Adrenal gland (tissue), 12 donors: ENCODE results near the gene ANKS1A. TPM values are rescaled to one million over a fixed set of nuclear protein-coding genes. Genes with fewer than 3 reads are reported as not detected.

Experiments used
- DNase-seq, 7 donors: peaks; one replicate each; pipeline ENCODE4 v3.0.0-alpha.2; 2019 to 2020
- H3K27ac ChIP-seq, 5 donors: fragments of 200-600 bp; sonication (generic) in 4 of 5; 1 replicate in 3 of 5; 2 replicates in 2 of 5; pipeline versions ENCODE4 v1.5.1 to v1.8.0; 2016 to 2020; ENCODE audit warnings: mild to moderate bottlenecking in 1 of 5
- H3K27me3 ChIP-seq: fragments of 200-600 bp; 2 replicates; pipeline ENCODE4 v1.8.0; 2021
- H3K36me3 ChIP-seq, 2 donors: fragments of 200-600 bp; replicated peaks in 1 of 2; 1 replicate in 1 of 2; 2 replicates in 1 of 2; pipeline versions ENCODE4 v1.5.1 to v1.8.0; 2018 to 2022
- H3K4me1 ChIP-seq, 2 donors: fragments of 200-600 bp; replicated peaks in 1 of 2; 1 replicate in 1 of 2; 2 replicates in 1 of 2; pipeline versions ENCODE4 v1.5.1 to v1.8.0; 2018 to 2021
- H3K4me3 ChIP-seq, 4 donors: fragments of 200-600 bp; sonication (generic) in 3 of 4; one replicate each; pipeline ENCODE4 v1.5.1; 2016 to 2018
- H3K9me3 ChIP-seq, 3 donors: fragments of 200-600 bp; sonication (generic) in 1 of 3; replicated peaks in 1 of 3; 1 replicate in 2 of 3; 2 replicates in 1 of 3; pipeline versions ENCODE4 v1.5.1 to v1.8.0; 2016 to 2021
- POLR2A ChIP-seq, 2 donors: fragments of 450-650 bp; IDR thresholded peaks; one replicate each; pipeline ENCODE4 v1.6.1; 2017; ENCODE audit warnings: antibody characterized with exemption in 2 of 2, mild to moderate bottlenecking in 2 of 2, moderate library complexity in 1 of 2
- WGBS, 4 donors: extraction: QIAGEN DNeasy Blood & Tissue Kit in 2 of 4; methylation state at CpG; one replicate each; pipeline versions ENCODE4 v1.1.5 to v1.1.7; 2013 to 2017; 5-methylcytosine and 5-hydroxymethylcytosine counted together
- intact Hi-C, 2 donors: fragments of 100-400 bp; cut with DNase I; formaldehyde crosslinking; loops; one replicate each; pipeline versions ENCODE4 v1.14.1 to v1.15.0; 2022 to 2023
- polyA plus RNA-seq, 3 donors: library from polyadenylated mRNA; stranded (reverse); fragments of 200-250 nt in 2 of 3; fragments of 350-450 nt in 1 of 3; fragmentation: Illumina TruSeq in 1 of 3; extraction: RNeasy Lipid Tissue Mini Kit (QIAGEN cat#74804) in 1 of 3; gene quantifications; one replicate each; pipeline ENCODE4 v1.2.3, GENCODE V29; 2013 to 2014
- total RNA-seq, 9 donors: library from RNA; depleted of rRNA in 4 of 9; stranded (reverse); fragments of >200 nt in 4 of 9; fragments of 120-200 nt in 1 of 9; fragmentation: NEBNext Ultra II Directional in 1 of 9; extraction: Animal tissue kit (Norgen Biotek cat#: 25700) in 1 of 9; gene quantifications; one replicate each; pipeline versions ENCODE4 v1.1.0 to v1.2.4, GENCODE V29; 2013 to 2023
- TF ChIP-seq, protein P1 (sequence below), 6 experiments: fragments of 450-650 bp in 4 of 6; fragments of 200-600 bp in 2 of 6; sonication (generic) in 1 of 6; IDR thresholded peaks; 1 replicate in 5 of 6; 2 replicates in 1 of 6; pipeline versions ENCODE4 v1.5.1 to v1.8.0; 2016 to 2021; ENCODE audit warnings: antibody characterized with exemption in 6 of 6, mild to moderate bottlenecking in 2 of 6, moderate library complexity in 1 of 6
- donor health status: healthy with polysubstance abuse.
- donor health status: Bipolar disorder and iron deficiency.
- donor health status: DM: yes; HTN: yes; CAD: no.
- donor health status: DM: no; HTN: no; CAD: no.
- donor health status: DM: no; HTN: no; CAD: no.
- donor health status: DM: yes; HTN: yes; CAD: no.

Gene ANKS1A
- total and polyA plus RNA-seq, 12 donors = 11.7 to 68.0 (median 42.4) TPM

DNA sequence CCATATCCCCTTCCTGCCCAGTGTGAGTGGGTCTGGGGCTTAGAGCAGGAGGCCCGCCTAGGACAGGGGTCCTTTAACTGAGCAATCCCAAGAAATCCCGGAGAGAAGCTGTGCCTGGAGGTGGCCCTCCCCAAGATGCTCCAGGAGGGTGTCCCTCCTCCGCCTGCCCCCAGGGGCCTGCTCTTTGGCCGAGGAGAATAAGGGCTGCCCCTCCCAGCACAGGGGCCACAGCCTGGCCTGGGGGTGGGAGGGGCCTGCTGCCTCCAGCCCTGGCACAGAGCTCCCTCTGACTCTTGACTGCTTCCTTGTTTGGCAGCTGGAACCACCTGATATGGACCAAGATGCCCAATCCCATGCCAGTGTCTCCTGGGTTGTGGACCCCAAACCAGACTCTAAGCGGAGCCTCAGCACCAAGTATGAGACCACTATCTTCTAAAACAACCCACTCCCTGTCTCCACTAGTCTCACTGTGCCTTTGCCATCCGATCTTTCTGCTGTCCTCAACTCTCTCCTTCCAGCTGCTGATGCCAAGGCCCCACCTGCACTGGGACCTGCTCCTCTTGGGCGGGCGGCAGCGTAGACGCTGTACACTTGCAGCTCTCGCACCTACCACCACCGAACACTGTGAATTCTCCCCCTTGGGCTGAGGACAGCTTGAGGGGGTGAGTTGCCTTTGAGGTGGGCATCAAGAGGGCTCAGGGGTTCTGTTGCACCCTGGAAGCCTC, 197.7 kb downstream of the ANKS1A start:
- Histone ChIP-seq H3K9me3 (no peaks in the 10 kb centered on the region), H3K36me3 (peaks cover 0 to 94% of the 10 kb centered on the region in 2 donors), H3K27ac (peak overlapping the region in 3 of 5 donors; percentile 2 to 86 (median 41)), H3K4me1 (peaks cover 15 to 33% of the 10 kb centered on the region in 2 donors), H3K4me3 (no peak overlapping the region), H3K27me3 (no peaks in the 10 kb centered on the region)
- no peak for TF ChIP-seq POLR2A (IDR thresholded peaks at IDR 0.05)
- TF ChIP-seq, protein P1, sequence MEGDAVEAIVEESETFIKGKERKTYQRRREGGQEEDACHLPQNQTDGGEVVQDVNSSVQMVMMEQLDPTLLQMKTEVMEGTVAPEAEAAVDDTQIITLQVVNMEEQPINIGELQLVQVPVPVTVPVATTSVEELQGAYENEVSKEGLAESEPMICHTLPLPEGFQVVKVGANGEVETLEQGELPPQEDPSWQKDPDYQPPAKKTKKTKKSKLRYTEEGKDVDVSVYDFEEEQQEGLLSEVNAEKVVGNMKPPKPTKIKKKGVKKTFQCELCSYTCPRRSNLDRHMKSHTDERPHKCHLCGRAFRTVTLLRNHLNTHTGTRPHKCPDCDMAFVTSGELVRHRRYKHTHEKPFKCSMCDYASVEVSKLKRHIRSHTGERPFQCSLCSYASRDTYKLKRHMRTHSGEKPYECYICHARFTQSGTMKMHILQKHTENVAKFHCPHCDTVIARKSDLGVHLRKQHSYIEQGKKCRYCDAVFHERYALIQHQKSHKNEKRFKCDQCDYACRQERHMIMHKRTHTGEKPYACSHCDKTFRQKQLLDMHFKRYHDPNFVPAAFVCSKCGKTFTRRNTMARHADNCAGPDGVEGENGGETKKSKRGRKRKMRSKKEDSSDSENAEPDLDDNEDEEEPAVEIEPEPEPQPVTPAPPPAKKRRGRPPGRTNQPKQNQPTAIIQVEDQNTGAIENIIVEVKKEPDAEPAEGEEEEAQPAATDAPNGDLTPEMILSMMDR (IDR thresholded peaks at IDR 0.05) = no peak
- WGBS, 4 donors = 93 to 97% (median 94%) methylated on average over 8 to 12 of the region's 12 CpGs
- peak in 1 of 7 donors; percentile 47 for DNase-seq
- intact Hi-C loops = no loop called here

DNA sequence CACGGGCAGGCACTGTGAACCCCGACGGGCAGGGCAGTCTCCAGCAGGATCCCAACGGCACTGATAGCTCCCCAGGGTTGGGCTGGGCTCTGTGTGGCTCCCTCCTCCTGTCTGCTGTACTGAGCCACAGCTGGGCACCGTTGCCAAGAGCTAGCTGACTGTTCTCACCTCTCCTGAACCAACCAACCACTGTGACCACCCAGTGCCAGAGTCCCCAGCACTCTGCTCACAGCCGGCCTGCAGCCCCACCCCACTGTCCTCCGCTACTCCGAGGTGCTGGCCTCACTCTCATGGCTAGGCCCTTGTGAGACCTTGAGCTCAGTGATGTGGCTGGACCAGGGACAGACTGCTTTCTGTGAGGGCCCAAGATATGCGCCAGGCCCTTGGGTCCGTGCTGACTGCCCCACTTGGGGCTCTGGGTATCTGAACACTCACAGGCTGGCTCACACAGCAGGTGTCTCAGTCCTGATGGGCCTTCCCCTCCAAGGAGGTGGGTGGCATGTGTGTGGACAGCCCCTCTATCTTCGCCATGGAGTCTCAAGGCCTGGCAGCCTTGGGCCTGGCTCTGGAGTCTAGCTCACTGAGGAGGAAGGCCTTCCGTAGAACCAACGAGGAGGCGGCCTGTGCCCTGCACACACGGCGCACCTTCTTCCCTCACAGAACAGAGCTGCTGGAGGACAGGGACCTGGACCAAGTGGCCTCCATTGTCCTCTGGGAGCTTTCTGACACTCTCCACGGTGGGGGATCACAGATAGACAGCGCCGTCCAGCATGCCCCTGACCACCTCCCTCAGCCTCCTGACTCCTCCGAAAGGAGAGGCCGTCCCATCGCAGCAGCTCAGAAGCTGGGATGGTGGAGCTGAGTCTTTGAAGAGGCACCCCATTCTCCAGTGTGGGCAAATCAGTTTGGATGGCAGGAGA, 198.6 kb downstream of the ANKS1A start:
- no peak overlapping the region for H3K4me3 ChIP-seq
- TF ChIP-seq, protein P1 (IDR thresholded peaks at IDR 0.05) = no peak
- no peak for TF ChIP-seq POLR2A (IDR thresholded peaks at IDR 0.05)
- no peaks in the 10 kb centered on the region for H3K27me3 ChIP-seq
- intact Hi-C loops = no loop called here
- peak in 6 of 7 donors; percentile 58 to 70 (median 64) for DNase-seq
- 61 to 73% (median 69%) methylated on average over 10 to 22 of the region's 22 CpGs for WGBS, 4 donors
- H3K36me3 ChIP-seq = peaks cover 0 to 86% of the 10 kb centered on the region in 2 donors
- no peaks in the 10 kb centered on the region for H3K9me3 ChIP-seq
- H3K27ac ChIP-seq = peak overlapping the region in 4 of 5 donors; percentile 32 to 86 (median 38)
- H3K4me1 ChIP-seq = peaks cover 15 to 26% of the 10 kb centered on the region in 2 donors

DNA sequence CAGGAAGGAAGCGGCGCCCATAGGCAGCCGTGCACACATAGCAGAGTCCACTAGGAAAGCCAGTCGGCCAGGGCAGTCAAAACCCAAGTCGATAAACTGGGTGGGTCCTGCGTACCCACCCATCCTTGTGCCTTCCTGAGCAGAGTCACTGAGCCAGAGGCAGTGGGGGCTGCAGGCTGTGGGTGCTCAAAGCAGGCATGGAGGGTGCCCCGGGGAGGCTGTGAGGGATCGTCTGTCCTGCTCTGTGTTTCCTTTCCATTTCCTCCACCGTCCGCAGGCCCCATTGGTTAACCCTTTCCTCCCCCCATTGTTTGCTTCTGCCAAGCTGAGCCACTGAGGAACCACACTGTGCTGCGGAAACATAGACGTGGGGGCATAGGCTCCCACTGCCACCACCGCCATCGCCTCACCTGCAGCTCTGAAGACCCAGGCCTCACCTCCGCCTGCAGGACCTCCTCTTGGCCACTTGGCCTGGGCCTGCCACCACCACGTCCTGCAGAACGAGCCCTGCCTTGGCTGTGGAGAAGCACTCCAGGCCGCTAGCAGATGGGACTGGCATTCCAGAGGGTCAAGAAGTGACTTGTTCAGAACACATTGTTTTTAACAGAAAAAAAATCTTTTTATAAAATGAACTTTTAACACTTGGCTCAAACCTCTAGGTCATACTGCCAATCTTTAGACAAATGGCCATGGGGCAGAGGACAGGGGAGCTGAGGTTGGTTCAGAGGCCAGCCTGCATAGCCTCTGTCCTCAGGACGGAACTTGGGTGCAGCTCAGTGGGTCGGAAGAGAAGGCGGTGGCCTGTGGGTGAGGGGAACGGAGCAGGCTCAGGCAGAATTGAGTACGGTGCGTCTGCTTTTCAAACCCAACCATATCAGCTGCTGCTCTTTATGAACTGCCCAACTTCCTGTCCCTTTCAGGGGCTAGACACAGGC, 199.5 kb downstream of the ANKS1A start:
- intact Hi-C loops = no loop called here

More for the DNA sequence above, 199.5 kb downstream of the ANKS1A start:
- H3K36me3 ChIP-seq = peaks cover 0 to 77% of the 10 kb centered on the region in 2 donors
- peak overlapping the region in 4 of 5 donors; percentile 32 to 86 (median 38) for H3K27ac ChIP-seq
- H3K4me1 ChIP-seq = peaks cover 15 to 26% of the 10 kb centered on the region in 2 donors
- H3K9me3 ChIP-seq = no peaks in the 10 kb centered on the region
- DNase-seq = peak in 3 of 7 donors; percentile 58 to 76 (median 59)
- H3K27me3 ChIP-seq = no peaks in the 10 kb centered on the region
- TF ChIP-seq POLR2A (IDR thresholded peaks at IDR 0.05) = no peak
- TF ChIP-seq, protein P1 (IDR thresholded peaks at IDR 0.05) = peak in 2 of 6 experiments; percentile 46 to 50
- WGBS, 4 donors = 64 to 72% (median 71%) methylated on average over 21 to 24 of the region's 24 CpGs
- no peak overlapping the region for H3K4me3 ChIP-seq
